ENCODE results near the gene BBS10.

Gene BBS10

DNA sequence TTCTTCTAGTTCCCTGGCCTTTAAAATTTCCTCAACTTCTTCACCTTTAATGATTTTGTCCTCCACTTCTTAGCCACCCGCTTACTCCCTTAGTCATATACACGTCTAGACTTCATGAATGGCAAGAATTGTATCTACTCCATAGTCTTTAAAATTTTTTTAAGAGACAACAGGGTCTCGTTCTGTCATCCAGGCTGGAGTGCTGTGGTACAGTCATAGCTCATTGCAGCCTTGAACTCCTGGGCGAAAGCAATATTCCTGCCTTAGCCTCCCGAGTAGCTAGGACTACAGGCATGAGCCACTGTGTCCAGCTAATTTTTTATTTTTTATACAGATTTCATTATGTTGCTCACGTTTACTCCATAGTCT is 47.9 kb downstream of the BBS10 start:
- no peak for DNase-seq (ENCODE audit: low read depth)
- TF ChIP-seq, protein P1, sequence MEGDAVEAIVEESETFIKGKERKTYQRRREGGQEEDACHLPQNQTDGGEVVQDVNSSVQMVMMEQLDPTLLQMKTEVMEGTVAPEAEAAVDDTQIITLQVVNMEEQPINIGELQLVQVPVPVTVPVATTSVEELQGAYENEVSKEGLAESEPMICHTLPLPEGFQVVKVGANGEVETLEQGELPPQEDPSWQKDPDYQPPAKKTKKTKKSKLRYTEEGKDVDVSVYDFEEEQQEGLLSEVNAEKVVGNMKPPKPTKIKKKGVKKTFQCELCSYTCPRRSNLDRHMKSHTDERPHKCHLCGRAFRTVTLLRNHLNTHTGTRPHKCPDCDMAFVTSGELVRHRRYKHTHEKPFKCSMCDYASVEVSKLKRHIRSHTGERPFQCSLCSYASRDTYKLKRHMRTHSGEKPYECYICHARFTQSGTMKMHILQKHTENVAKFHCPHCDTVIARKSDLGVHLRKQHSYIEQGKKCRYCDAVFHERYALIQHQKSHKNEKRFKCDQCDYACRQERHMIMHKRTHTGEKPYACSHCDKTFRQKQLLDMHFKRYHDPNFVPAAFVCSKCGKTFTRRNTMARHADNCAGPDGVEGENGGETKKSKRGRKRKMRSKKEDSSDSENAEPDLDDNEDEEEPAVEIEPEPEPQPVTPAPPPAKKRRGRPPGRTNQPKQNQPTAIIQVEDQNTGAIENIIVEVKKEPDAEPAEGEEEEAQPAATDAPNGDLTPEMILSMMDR (IDR thresholded peaks at IDR 0.05; ENCODE audit: low read depth, low read length) = no peak
- TF ChIP-seq MYC (IDR thresholded peaks at IDR 0.05; ENCODE audit: low read depth, low read length) (no peak), POLR2A (IDR thresholded peaks at IDR 0.05; ENCODE audit: extremely low read depth, insufficient read length) (no peak)
- TF ChIP-seq, protein P2, sequence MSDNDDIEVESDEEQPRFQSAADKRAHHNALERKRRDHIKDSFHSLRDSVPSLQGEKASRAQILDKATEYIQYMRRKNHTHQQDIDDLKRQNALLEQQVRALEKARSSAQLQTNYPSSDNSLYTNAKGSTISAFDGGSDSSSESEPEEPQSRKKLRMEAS (IDR thresholded peaks at IDR 0.05; ENCODE audit: low read depth, low read length) = no peak
- H3K4me3 ChIP-seq (ENCODE audit: low read depth, low read length) = no peak overlapping the region

DNA sequence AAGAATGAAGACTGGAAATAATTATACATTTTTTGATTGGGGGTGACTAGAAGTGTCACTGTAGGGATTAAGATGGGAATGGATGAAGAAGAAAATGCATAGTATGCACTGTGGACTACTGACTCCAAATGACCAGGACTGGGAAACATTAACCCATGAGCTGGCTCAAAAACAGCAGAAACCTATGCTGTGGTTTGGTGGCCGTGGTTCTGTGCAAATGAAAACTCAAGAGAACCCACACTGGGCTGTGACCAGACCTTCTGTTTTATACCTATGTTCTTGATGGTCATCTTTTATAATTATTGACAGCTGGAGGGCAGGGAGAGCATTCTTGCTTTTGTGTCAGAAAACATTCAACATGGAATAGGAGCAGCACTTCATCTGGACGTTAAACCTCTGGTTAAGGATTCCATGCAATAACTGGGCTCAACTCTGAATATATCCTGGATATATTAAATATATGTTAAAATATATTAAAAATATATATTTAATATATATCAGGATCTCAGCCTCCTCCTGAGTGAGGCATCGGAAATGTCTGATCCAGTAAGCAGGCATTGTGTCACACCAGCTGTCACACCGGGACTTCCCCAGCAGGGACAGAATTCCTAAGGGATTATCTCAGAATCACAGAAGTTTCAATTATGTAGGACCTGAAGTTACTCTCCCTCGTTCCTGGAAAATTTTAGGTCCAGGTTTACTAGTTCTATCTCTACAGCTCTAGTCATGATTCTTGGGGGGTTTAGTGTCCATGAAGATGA is 48.5 kb downstream of the BBS10 start:
- no peak overlapping the region for H3K4me3 ChIP-seq (ENCODE audit: low read depth, low read length)
- TF ChIP-seq, protein P2 (IDR thresholded peaks at IDR 0.05; ENCODE audit: low read depth, low read length) = no peak
- TF ChIP-seq, protein P1 (IDR thresholded peaks at IDR 0.05; ENCODE audit: low read depth, low read length) = no peak
- no peak for DNase-seq (ENCODE audit: low read depth)

Data from NB4 (cell line).